ENCODE data around the gene TEAD4.

- TF ChIP-seq POLR2AphosphoS5 (IDR thresholded peaks at IDR 0.05; ENCODE audit: low read depth, low read length) = no peak
- no peak for TF ChIP-seq POLR2A (IDR thresholded peaks at IDR 0.05; ENCODE audit: low read depth, low read length)
- TF ChIP-seq TAF1 (IDR thresholded peaks at IDR 0.05; ENCODE audit: borderline replicate concordance, low read depth, low read length) = no peak
Observed at GRCh38 chr12:2963760-2964292, 4.6 kb downstream of the TEAD4 start.

All from GM12892 (cell line).